Prostate gland (tissue), 2 donors: ENCODE measurements around the gene XPR1.
"Not testable (repeated sequence)": the region's sequence is repeated elsewhere in the genome, so short reads cannot be mapped to it uniquely, and the experiment has no call there.

ENCODE experiments used
- CTCF ChIP-seq, 4 experiments: fragments of 200-600 bp in 2 of 4; fragments of 450-650 bp in 2 of 4; sonication (generic) in 2 of 4; IDR thresholded peaks; 1 replicate in 3 of 4; 2 replicates in 1 of 4; pipeline ENCODE4 v1.5.1; 2016 to 2019; ENCODE audit warnings: antibody characterized with exemption in 4 of 4, mild to moderate bottlenecking in 2 of 4, moderate library complexity in 2 of 4
- POLR2A ChIP-seq: fragments of 450-650 bp; IDR thresholded peaks from one replicate; pipeline ENCODE4 v1.6.1; 2016; ENCODE audit warnings: antibody characterized with exemption, mild to moderate bottlenecking

GRCh38 chr1:180726024-180726423 lies 94.2 kb downstream of the XPR1 start:
- TF ChIP-seq POLR2A; CTCF (IDR thresholded peaks at IDR 0.05): not testable (repeated sequence)
